HG02571 (cell line): ENCODE measurements around the gene NPW.

Experiments used
- ATAC-seq: cut with Tn5 transposase; IDR thresholded peaks from one replicate; pipeline ENCODE4 v1.9.1; 2021; ENCODE audit warnings: mild to moderate bottlenecking, moderate library complexity; ENCODE audit not compliant: unreplicated experiment

The NPW gene

GRCh38 chr16:2034696-2035430 lies 15.3 kb downstream of the NPW start:
- no peak for ATAC-seq

DNA sequence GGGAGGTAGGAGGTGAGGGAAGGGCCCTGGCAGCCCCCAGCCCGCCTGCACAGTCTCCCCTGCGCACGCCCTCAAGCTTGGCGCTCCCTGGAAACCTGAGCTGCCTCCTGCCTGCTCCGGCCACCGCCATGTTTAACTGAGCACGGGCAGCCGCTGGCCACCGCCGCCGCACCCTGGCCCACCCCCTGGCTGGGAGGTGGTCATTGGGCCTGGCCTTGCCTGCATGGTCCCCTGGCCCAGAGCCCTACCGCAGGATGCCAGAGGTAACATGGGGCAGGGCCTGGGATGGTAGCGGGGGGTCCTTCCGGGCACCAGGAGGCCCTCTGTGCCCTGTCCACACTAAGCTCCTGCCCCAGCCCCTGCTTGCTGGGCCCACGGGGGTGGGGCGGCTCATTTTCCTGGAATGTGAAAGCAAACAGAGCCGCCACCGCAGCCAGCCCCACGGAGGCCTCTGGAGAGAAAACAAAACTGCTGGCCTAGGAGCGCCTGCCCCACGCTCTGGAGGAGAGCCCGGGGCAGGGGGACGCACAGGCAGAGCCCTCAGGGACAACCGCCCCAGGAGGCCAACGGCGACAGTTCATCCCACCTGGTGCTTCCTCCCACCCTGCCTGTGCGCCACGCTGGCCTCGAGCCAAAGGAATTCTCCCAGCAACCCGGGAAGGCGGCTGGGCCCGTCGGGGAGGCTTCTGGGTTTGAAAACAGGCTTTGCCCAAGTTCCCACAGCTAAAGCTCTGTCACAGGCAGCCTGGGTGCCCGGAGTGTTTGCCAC lies 16.0 kb downstream of the NPW start:
- ATAC-seq, result no peak

DNA sequence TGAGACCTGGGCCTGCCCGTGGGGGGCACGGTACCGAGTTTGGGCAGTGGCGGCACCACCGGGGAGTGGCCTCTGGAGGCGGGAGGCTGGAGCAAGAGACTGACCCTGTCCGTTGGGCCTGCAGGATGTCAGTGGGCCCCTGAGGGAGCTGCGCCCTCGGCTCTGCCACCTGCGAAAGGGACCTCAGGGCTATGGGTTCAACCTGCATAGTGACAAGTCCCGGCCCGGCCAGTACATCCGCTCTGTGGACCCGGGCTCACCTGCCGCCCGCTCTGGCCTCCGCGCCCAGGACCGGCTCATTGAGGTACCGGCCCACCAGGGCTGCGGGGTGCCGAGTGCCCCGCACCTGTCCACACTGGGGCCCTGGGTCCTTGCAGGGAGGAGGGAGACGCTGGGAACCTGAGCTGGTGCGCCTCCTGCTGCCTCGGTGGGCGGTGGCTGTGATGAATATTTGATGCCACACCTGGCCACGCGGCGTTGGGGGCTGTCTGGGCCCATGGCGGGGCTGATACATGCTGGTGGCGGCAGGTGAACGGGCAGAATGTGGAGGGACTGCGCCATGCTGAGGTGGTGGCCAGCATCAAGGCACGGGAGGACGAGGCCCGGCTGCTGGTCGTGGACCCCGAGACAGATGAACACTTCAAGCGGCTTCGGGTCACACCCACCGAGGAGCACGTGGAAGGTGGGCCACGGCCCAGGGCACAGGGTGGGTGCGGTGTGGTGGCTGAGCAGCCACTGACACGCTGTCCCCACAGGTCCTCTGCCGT lies 16.8 kb downstream of the NPW start:
- ATAC-seq, result no peak

- no peak for ATAC-seq
Measured at GRCh38 chr16:2037115-2037514, 17.5 kb downstream of the NPW start.

DNA sequence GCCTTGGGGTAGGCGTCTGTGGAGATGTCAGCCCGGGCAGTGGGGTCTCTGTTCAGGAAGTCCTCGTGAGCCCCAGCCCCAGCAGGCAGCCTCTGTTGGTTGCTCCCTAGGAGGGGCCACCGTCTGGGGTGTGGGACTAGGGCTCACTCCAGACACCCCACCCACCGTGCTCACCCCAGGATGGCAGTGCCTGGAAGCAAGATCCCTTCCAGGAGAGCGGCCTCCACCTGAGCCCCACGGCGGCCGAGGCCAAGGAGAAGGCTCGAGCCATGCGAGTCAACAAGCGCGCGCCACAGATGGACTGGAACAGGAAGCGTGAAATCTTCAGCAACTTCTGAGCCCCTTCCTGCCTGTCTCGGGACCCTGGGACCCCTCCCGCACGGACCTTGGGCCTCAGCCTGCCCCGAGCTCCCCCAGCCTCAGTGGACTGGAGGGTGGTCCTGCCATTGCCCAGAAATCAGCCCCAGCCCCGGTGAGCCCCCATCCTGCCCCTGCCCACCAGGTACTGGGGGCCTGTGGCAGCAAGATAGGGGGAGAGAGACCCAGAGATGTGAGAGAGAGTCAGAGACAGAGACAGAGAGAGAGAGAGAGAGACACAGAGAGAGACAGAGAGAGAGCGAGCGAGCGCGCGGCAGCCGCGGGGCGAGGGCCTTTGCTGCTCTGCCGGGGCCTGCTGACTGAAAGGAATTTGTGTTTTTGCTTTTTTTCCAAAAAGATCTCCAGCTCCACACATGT lies 18.2 kb downstream of the NPW start:
- no peak for ATAC-seq

DNA sequence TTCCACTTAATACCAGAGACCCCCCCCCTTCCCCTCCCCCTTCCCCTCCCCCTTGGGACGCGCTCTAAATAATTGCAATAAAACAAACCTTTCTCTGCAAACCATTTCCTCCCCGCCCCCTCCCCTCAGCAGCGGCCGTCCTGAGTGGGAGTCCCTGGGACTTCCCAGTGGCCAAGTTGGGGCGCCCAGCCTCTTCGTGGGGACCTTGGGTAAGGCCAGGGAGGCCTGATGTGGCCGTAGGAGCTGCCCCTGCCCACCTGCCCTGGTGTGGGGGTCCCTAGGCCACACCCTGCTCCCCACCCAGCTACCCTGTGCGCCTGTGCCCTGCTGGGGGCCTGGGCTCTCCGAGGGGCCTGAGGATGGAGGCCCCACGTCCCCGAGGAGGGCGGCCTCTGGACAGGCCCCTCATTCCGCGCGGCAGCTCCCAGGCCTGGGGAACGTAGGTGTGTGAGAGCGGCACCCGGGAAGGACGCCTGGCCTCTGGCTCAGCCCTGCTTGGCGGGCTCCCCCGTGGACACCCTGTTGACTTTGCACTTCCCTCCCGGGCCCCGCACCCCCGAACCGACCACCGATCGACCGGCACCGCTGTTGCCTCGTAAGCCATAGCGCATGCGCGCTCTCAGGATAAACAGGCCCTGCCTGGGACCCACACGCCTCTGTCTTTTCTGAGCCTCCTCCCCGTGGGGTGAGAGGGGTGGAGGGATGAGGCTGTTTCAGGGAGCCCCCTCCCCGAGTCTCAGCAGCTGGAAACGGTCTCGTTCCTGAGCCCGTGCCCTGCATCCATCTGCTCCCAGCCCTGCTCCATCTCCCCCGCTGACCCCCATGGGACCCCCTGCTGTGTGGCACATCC lies 19.0 kb downstream of the NPW start:
- no peak for ATAC-seq

DNA sequence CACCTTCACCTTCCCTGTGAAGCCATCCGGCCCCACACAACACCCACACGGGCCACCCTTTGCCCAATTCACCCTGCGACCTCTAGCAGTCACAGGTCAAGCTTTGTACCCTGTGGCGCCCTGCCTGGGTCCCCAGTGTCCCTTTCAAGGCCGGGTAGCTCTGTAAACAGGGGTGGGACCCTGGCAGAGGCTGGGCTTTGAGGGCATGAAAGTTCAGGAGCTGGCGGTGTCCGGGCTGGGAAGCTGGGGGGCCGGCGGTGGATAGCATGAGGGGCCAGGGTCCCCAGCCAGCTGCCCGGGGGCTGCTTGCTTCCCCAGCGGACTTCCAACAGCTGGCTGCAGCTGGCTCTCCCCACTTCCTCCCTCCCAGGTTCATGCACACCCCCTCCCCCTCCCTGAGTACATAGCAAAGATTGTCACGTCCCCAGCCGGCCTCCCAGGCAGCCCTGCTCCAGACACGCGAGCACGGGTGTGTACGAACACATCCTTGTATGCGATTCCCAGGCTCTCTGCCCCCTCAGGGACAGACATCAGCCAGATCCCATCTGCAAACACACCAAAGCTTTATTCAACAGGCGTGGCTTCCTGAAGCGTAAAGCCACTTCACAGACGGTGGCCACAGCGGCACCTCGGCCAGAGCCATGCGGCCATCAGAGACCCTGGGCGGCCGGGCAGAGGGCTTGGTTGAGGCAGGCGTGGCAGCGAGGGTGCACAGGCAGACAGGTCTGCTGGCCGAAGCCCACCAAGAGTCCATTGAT lies 19.9 kb downstream of the NPW start:
- ATAC-seq, result no peak

DNA sequence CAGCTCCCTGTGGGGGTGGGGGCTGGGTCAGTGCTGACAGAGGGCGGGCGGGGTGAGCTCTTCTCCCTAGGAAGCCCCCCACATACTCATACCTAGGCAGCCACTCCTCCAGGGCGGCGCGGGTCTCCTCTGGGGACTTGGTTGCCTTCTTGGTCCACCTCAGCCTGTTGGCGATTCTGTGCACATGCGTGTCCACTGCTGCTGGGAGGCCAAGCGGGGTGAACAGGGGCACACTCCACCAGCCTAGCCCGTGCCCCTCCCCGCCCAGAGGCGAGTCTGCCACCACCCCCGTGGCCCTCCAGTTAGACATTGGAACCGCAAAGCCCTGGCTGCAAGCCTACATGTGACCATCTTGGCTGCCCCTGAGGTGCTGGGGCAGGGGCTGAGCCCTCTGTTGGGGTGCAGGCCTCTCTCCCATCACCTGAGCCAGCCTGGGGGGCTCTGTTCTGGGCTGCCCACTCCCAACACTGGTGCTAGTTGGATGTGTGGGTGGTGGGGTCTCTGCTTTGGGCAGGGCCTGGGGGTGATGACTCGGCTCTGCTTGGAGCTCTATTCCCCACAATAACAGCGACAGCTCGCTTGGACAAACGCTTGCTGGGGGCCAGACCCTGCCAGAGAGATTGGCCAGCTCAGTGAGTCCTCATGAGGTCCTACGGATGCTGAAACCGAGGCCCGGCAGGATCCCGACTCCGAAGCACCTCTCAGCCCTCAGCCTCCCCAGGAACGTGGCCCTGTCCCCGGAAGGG lies 20.6 kb downstream of the NPW start:
- ATAC-seq, result no peak

DNA sequence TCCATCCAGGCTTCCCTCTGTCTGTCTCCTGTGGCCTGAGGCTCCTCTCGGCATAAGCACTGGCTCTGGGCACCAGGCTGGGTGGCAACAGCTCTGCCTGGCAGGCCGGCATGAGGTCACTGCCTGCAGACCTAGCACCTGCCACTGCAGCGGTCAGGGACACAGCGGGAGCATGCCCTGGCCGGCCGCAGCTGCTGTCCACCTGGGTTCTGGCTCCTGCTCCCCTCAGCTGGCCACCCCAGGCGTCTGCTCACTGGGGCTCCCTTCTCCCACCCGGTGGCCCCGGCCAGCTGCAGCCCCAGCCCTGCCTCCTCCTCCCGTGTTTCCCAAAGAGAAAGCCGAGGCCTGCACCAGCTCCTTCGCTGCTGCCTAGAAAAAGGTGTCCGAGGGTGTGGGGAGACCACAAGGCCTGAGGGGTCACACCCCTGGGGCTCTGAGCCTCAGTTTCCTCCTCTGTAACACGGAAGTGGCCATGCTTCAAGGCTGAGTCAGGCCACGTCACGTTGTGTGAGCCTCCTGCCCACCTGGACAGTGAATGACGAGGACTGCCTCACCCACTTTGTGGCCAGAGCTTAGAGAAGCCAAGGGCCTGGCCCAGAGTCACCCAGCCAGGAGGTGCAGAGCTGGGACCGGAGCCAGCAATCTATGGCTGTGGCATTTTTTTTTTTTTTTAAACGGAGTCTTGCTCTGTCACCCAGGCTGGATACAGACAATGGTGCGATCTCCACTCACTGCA lies 21.4 kb downstream of the NPW start:
- no peak for ATAC-seq

DNA sequence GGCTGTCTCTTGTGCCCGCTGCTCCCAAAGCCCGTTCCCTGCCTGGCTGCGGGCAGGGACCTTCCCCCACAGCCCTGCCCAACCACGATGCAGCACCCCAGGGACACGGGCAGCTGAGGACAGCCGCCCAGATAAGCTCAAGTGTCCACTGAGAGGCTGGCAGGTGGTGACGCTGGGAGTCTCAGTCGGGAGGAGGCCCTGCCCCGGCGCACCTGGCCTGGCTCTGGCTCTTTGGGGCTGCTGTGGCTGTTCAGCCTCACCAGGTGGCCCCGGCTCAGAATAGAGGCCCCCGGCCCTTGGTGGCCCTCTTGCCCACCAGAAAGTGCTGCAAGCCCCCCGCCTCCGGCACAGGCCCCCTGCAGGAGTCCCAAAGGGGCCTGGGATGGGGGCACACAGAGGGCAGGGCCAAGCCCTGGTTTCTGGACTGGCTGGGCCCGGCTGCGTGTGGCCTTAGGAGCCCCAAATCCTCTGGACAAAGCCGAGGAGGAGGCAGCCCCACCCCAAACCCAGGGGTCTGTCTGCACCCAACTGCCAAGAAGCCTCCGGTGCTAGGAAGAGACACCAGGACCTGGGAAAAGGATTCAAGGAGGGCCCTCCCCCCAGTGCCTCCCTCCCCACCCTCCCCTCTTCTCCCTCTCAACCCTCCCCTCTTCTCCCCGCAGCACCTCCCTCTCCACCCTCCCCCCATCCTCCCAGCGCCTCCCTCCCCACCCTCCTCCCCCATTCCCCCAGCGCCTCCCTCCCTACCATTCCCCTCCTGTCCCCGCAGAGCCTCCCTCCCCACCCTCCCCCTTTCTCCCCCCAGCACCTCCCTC lies 22.8 kb downstream of the NPW start:
- no peak for ATAC-seq

GRCh38 chr16:2042986-2043666 lies 23.5 kb downstream of the NPW start:
- ATAC-seq, result no peak

DNA sequence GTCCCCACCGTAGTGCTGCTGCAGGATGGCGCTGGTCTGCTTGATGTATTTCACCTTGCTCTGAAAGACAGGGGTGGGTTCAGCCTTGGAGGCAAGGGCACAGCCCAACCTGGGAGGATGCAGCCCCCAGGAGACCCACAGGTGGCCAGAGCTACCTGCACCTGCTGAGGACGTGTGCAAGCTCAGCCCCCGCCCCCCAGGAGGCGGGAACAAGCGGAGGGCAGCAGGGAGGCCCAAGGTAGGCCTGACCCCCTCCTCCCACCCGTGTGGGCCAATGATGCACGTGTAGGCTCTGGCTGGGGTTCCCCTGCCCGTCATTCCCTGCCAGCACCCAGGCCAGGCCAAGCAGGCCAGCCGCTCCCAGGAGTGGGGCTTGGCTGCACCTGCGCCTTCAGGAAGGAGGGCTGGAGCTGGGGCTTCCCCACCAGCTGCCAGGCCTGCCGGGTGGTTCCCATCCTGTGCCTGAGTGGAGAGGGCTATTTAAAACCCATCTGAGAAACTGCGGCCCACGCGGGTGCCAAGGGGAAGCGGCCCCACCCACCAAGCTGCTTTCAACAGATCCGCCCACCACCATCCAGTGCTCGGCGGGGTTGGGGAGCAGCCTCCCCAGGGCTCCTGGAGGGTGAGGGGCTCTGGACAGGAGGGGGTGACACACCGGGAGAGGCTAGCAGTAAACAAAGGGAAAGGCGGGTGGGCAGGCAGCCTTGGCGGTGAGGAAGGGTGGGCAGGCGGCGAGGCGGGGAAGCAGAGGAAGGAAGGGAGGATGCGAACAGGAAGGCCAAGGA lies 24.3 kb downstream of the NPW start:
- ATAC-seq, result no peak

GRCh38 chr16:2044541-2044940 lies 25.0 kb downstream of the NPW start:
- ATAC-seq, result no peak

- ATAC-seq, result no peak
Measured at GRCh38 chr16:2045965-2046892, 26.6 kb downstream of the NPW start.

GRCh38 chr16:2046893-2047329 lies 27.3 kb downstream of the NPW start:
- ATAC-seq, result no peak
